GM12878 (cell line): Measurements from ENCODE around the gene LHX6. TPM values are rescaled to one million over a fixed set of nuclear protein-coding genes. Genes with fewer than 3 reads are reported as not detected.

Source experiments
- ATAC-seq: fragments of 200-7000 bp; cut with Tn5 transposase; 3 replicates; pipeline ENCODE4 v1.9.1; 2020; ENCODE audit warnings: mild to moderate bottlenecking, moderate library complexity
- BruUV-seq: library from RNA; stranded (reverse); fragments of 400-500 nt; replicated peaks from 2 replicates; lab custom pipeline; 2021; lab: Mats Ljungman, UMichigan
- CTCF ChIA-PET: fragments of 300-600 bp; sonication (Branson Sonifier 250); formaldehyde crosslinking; extraction: SDS; loops from one replicate; lab custom pipeline; 2021; ENCODE audit warnings: inconsistent platforms; lab: Yijun Ruan, JAX
- POLR2A ChIA-PET: fragments of 350-600 bp; formaldehyde crosslinking; extraction: SDS; loops from one replicate; lab custom pipeline; 2021; ENCODE audit warnings: inconsistent platforms; lab: Charles Lee
- RAD21 ChIA-PET: fragments of 300-600 bp; sonication (Branson Sonifier 250); formaldehyde crosslinking; loops from one replicate; lab custom pipeline; 2023; ENCODE audit warnings: antibody characterized with exemption; ENCODE audit not compliant: unreplicated experiment; lab: Charles Lee
- SMC1A ChIA-PET: fragments of 300-600 bp; sonication (Branson Sonifier 250); formaldehyde crosslinking; loops from one replicate; lab custom pipeline; 2023; ENCODE audit not compliant: unreplicated experiment, uncharacterized antibody; lab: Charles Lee
- DNase-seq: peaks from one replicate; pipeline ENCODE4 v3.0.0-alpha.2; 2011; ENCODE audit warnings: low read depth, low spot score
- FAIRE-seq: peaks from 3 replicates; lab custom pipeline; 2011; peaks lifted over from hg19 to GRCh38; lab: Jason Lieb, UNC
- H2AFZ ChIP-seq: 2 replicates; pipeline ENCODE4 v1.6.0; 2011; ENCODE audit warnings: low read depth, low read length, control low read depth; ENCODE audit not compliant: control insufficient read depth
- H3K27ac ChIP-seq: 2 replicates; pipeline ENCODE4 v1.5.1; 2011; ENCODE audit warnings: control low read depth; ENCODE audit not compliant: control insufficient read depth, insufficient read depth
- H3K27me3 ChIP-seq, 2 experiments: replicated peaks in 1 of 2; 2 replicates each; pipeline versions ENCODE4 v1.6.0 to v1.6.1; 2011; ENCODE audit warnings: low read length in 1 of 2; ENCODE audit not compliant: control insufficient read depth in 2 of 2, insufficient read depth in 2 of 2
- H3K36me3 ChIP-seq, 2 experiments: 2 replicates each; pipeline ENCODE4 v1.5.1; 2011; ENCODE audit warnings: low read length in 1 of 2; ENCODE audit not compliant: control insufficient read depth in 2 of 2, insufficient read depth in 2 of 2
- H3K4me1 ChIP-seq: 2 replicates; pipeline ENCODE4 v1.6.1; 2011; ENCODE audit warnings: mild to moderate bottlenecking, low read length, moderate library complexity, mixed read lengths; ENCODE audit not compliant: control insufficient read depth, insufficient read depth
- H3K4me2 ChIP-seq: 2 replicates; pipeline ENCODE4 v1.6.0; 2011; ENCODE audit warnings: control low read depth; ENCODE audit not compliant: control insufficient read depth, insufficient read depth
- H3K4me3 ChIP-seq: fragments of 200-600 bp; sonication (generic); 2 replicates; pipeline ENCODE4 v1.5.1; 2016
- H3K79me2 ChIP-seq: 2 replicates; pipeline ENCODE4 v1.6.0; 2011; ENCODE audit warnings: low read length; ENCODE audit not compliant: control insufficient read depth, insufficient read depth
- H3K9ac ChIP-seq: 2 replicates; pipeline ENCODE4 v1.8.0; 2011; ENCODE audit warnings: low read length, control low read depth, mixed read lengths; ENCODE audit not compliant: control insufficient read depth, insufficient read depth
- H3K9me3 ChIP-seq: replicated peaks from 3 replicates; pipeline ENCODE4 v1.5.1; 2011; ENCODE audit warnings: mild to moderate bottlenecking, low read length; ENCODE audit not compliant: control insufficient read depth, insufficient read depth
- H4K20me1 ChIP-seq: 2 replicates; pipeline ENCODE4 v1.6.0; 2011; ENCODE audit not compliant: control insufficient read depth, insufficient read depth
- BHLHE40 ChIP-seq, 2 experiments: fragments of 450-650 bp in 1 of 2; IDR thresholded peaks; 2 replicates each; pipeline ENCODE4 v1.6.1; 2011 to 2017; ENCODE audit warnings: low read depth in 2 of 2, borderline replicate concordance in 1 of 2, improper control_type of control experiment in 1 of 2, low read length in 1 of 2, mild to moderate bottlenecking in 1 of 2
- EP300 ChIP-seq, 2 experiments: fragments of 150-350 bp in 1 of 2; IDR thresholded peaks; 2 replicates each; pipeline ENCODE4 v1.6.1; 2011 to 2012; ENCODE audit warnings: low read depth in 2 of 2, low read length in 2 of 2, borderline replicate concordance in 1 of 2, improper control_type of control experiment in 1 of 2, inconsistent platforms in 1 of 2; ENCODE audit not compliant: control insufficient read depth in 1 of 2
- WRNIP1 ChIP-seq: IDR thresholded peaks from 2 replicates; pipeline ENCODE4 v1.6.1; 2011; ENCODE audit warnings: low read depth, low read length, improper control_type of control experiment, borderline replicate concordance
- WGBS: methylation state at CpG from one replicate; pipeline ENCODE4 v1.1.6; 2016; ENCODE audit warnings: low lambda C conversion rate; ENCODE audit not compliant: insufficient replicate concordance, insufficient coverage; ENCODE audit errors: missing lambda C conversion rate; 5-methylcytosine and 5-hydroxymethylcytosine counted together
- in situ Hi-C: fragments of 300-500 bp; cut with MboI; formaldehyde crosslinking; loops from 9 replicates; pipeline ENCODE4 v1.14.3; 2018; ENCODE audit warnings: mixed read lengths
- intact Hi-C: fragments of 100-400 bp; cut with micrococcal nuclease; formaldehyde crosslinking; loops from one replicate; pipeline ENCODE4 v1.14.2; 2022; ENCODE audit not compliant: unreplicated experiment
- polyA plus RNA-seq, 11 experiments: library from polyadenylated mRNA; depleted of rRNA in 4 of 11; unstranded in 6 of 11; stranded (reverse) in 5 of 11; fragments of >200 nt; fragmentation: Nextera tagmentation in 4 of 11; fragmentation: Illumina TruSeq in 1 of 11; extraction: Ambion mirVana in 4 of 11; extraction: Trizol in 1 of 11; gene quantifications; 1 replicate in 1 of 11; 2 replicates in 10 of 11; pipeline versions ENCODE4 v1.2.1 to v1.2.3, GENCODE V29; 2011 to 2016; ENCODE audit warnings: inconsistent platforms in 2 of 11, missing spikeins in 2 of 11, low read depth in 1 of 11
- total RNA-seq, 4 experiments: library from RNA; depleted of rRNA in 3 of 4; stranded (reverse); fragments of >200 nt in 3 of 4; fragmentation: Illumina TruSeq in 1 of 4; extraction: Trizol in 1 of 4; gene quantifications; 2 replicates each; pipeline versions ENCODE4 v1.2.1 to v1.2.3, GENCODE V29; 2013 to 2021
- TF ChIP-seq, protein P1 (sequence below): fragments of 450-650 bp; IDR thresholded peaks from 2 replicates; pipeline ENCODE4 v1.6.1; 2017; ENCODE audit warnings: antibody characterized with exemption, mild to moderate bottlenecking, moderate library complexity
- TF ChIP-seq, protein P2 (sequence below): fragments of 450-650 bp; formaldehyde crosslinking; IDR thresholded peaks from 2 replicates; pipeline ENCODE4 v1.4.0; 2020; ENCODE audit warnings: mild to moderate bottlenecking, moderate library complexity

Gene LHX6
- total and polyA plus RNA-seq, 10 of the 15 experiments (the other 5 are each of a cell fraction or from before 2014, with no cell fraction given) = not detected

DNA sequence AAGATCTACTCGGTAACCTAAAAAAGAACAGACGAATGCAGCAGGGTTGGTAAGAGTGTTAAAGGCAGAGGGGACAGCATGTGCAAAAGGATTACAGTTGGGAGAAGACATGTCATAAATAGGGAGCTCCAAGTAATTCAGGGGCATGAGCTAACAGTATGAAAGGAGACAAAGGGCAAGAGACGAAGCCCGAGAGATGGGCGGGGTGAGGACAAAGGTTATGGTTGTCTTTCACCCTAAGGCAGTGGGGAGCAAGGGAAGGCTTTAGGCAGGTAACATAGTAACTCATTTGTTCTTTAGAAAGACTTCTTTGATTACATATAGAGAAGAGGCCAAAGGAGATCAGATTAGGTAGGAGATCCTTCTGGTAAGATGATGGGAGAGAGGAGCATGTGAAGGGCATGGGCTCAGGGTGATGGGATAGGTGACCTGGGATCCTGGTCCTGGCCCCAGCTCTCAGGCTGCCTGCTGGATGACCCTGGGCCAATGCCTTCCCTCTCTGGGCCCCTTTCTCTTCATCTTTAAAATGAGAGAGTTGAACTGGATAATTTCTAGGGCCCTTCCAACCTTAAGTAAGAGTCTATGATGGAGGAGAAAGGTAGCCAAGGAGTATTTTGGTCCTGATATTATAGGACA, 49.6 kb downstream of the LHX6 start:
- DNase-seq (no peak), FAIRE-seq (no peak), ATAC-seq (no peak)
- intact Hi-C loops (no loop called here), in situ Hi-C loops (no loop called here)
- Histone ChIP-seq H3K4me3 (no peak overlapping the region), H3K27ac (no peak overlapping the region), H3K36me3 (no peaks in the 10 kb centered on the region), H3K27me3 (peaks cover 0 to 4% of the 10 kb centered on the region in 2 experiments; a peak in 2 of 4 replicates), H2AFZ (no peak overlapping the region), H3K4me1 (no peaks in the 10 kb centered on the region), H3K9ac (no peak overlapping the region), H3K79me2 (no peaks in the 10 kb centered on the region), H3K9me3 (no peaks in the 10 kb centered on the region), H4K20me1 (no peaks in the 10 kb centered on the region), H3K4me2 (no peak overlapping the region)
- RAD21 ChIA-PET = no interaction called here
- POLR2A ChIA-PET = no interaction called here
- CTCF ChIA-PET = no interaction called here
- TF ChIP-seq, protein P1, sequence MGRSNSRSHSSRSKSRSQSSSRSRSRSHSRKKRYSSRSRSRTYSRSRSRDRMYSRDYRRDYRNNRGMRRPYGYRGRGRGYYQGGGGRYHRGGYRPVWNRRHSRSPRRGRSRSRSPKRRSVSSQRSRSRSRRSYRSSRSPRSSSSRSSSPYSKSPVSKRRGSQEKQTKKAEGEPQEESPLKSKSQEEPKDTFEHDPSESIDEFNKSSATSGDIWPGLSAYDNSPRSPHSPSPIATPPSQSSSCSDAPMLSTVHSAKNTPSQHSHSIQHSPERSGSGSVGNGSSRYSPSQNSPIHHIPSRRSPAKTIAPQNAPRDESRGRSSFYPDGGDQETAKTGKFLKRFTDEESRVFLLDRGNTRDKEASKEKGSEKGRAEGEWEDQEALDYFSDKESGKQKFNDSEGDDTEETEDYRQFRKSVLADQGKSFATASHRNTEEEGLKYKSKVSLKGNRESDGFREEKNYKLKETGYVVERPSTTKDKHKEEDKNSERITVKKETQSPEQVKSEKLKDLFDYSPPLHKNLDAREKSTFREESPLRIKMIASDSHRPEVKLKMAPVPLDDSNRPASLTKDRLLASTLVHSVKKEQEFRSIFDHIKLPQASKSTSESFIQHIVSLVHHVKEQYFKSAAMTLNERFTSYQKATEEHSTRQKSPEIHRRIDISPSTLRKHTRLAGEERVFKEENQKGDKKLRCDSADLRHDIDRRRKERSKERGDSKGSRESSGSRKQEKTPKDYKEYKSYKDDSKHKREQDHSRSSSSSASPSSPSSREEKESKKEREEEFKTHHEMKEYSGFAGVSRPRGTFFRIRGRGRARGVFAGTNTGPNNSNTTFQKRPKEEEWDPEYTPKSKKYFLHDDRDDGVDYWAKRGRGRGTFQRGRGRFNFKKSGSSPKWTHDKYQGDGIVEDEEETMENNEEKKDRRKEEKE = no peak
- TF ChIP-seq BHLHE40 (IDR thresholded peaks at IDR 0.05; ENCODE audit: borderline replicate concordance in 1 of 2, low read depth in 2 of 2, low read length in 1 of 2) (no peak), EP300 (IDR thresholded peaks at IDR 0.05; ENCODE audit: borderline replicate concordance in 1 of 2, control insufficient read depth in 1 of 2, low read depth in 2 of 2, low read length in 2 of 2) (no peak), WRNIP1 (no peak)
- TF ChIP-seq, protein P2, sequence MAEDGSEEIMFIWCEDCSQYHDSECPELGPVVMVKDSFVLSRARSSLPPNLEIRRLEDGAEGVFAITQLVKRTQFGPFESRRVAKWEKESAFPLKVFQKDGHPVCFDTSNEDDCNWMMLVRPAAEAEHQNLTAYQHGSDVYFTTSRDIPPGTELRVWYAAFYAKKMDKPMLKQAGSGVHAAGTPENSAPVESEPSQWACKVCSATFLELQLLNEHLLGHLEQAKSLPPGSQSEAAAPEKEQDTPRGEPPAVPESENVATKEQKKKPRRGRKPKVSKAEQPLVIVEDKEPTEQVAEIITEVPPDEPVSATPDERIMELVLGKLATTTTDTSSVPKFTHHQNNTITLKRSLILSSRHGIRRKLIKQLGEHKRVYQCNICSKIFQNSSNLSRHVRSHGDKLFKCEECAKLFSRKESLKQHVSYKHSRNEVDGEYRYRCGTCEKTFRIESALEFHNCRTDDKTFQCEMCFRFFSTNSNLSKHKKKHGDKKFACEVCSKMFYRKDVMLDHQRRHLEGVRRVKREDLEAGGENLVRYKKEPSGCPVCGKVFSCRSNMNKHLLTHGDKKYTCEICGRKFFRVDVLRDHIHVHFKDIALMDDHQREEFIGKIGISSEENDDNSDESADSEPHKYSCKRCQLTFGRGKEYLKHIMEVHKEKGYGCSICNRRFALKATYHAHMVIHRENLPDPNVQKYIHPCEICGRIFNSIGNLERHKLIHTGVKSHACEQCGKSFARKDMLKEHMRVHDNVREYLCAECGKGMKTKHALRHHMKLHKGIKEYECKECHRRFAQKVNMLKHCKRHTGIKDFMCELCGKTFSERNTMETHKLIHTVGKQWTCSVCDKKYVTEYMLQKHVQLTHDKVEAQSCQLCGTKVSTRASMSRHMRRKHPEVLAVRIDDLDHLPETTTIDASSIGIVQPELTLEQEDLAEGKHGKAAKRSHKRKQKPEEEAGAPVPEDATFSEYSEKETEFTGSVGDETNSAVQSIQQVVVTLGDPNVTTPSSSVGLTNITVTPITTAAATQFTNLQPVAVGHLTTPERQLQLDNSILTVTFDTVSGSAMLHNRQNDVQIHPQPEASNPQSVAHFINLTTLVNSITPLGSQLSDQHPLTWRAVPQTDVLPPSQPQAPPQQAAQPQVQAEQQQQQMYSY (CRISPR knock-in tag) = no peak
- WGBS = 58% methylated on average over 5 of the region's 5 CpGs
- no TSS peak for BruUV-seq
- SMC1A ChIA-PET = no interaction called here
